ENCODE data around the gene SNRPD2.
"Not testable (repeated sequence)": the region's sequence is repeated elsewhere in the genome, so short reads cannot be mapped to it uniquely, and the experiment has no call there.

DNA sequence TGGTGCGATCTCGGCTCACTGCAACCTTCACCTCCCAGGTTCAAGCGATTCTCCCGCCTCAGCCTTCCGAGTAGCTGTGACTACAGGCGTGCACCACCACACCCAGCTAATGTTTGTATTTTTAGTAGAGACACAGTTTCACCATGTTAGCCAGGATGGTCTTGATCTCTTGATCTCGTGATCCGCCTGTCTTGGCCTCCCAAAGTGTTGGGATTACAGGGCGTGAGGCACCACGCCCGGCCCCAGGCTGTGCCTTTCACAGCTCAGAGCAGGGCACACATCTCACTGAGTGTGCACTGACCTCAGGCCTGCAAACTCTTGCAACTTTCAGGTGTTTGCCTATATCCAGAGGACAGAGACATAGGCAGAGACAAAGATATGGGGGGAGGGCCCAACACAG, 6.7 kb downstream of the SNRPD2 start:
- TF ChIP-seq EZH2 (IDR thresholded peaks at IDR 0.05; ENCODE audit: low read length) = not testable (repeated sequence)
- TF ChIP-seq, protein P1, sequence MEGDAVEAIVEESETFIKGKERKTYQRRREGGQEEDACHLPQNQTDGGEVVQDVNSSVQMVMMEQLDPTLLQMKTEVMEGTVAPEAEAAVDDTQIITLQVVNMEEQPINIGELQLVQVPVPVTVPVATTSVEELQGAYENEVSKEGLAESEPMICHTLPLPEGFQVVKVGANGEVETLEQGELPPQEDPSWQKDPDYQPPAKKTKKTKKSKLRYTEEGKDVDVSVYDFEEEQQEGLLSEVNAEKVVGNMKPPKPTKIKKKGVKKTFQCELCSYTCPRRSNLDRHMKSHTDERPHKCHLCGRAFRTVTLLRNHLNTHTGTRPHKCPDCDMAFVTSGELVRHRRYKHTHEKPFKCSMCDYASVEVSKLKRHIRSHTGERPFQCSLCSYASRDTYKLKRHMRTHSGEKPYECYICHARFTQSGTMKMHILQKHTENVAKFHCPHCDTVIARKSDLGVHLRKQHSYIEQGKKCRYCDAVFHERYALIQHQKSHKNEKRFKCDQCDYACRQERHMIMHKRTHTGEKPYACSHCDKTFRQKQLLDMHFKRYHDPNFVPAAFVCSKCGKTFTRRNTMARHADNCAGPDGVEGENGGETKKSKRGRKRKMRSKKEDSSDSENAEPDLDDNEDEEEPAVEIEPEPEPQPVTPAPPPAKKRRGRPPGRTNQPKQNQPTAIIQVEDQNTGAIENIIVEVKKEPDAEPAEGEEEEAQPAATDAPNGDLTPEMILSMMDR (optimal IDR thresholded peaks at IDR 0.05 in 1 of 3, IDR thresholded peaks at IDR 0.05 in 1 of 3, conservative IDR thresholded peaks at IDR 0.05 in 1 of 3; ENCODE audit: extremely low read depth in 1 of 3, insufficient read depth in 2 of 3, low read length in 3 of 3) = not testable (repeated sequence)

Data from keratinocyte (primary cell).